ENCODE results near the gene PSAPL1. TPM values are rescaled to one million over a fixed set of nuclear protein-coding genes. Genes with fewer than 3 reads are reported as not detected.

PSAPL1 gene
- total and polyA plus RNA-seq, 5 donors from 2014 or later: not detected

DNA sequence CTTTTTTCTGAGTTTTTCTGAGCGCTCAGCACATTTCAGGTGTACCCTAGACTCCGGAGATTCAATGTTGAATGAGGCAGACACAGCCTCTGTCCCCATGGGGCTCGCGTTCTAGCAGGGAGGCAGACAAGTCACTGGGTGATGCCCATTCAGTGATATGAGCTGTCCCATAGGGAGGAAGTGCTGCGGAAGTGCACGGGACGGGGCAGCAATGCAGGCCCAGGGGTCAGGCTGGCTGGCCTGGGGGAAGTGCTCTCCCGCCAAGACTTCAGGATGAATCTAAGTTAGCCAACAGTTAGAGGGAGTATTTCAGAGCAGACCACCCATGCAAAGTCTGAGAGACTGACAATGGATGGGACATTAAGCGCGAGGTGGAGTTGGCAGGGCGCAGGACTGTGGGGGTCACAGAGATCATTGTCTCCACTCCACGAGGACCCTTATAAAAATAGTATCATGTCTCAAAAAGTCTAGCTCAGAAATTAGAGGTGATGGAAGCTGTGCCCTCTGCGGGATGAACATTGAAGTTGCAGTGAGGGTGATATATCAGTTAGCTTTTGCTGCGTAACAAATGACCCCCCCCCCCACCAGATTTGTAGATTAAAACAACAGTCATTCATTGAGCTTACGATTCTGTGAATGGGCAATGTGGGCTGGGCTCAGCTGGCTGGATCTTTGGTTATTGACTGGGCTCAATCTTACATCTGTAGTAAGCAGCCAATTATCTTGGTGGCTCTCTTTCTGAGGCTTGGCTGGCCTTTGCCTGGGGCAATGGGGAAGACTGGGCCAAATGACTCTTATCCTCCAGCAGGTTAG is 16.4 kb downstream of the PSAPL1 start:
- ATAC-seq (ENCODE audit: low read depth in 2 of 2): no peak
- DNase-seq: no peak
- H3K36me3 Mint-ChIP-seq: no peaks in the 10 kb centered on the region
- no peak overlapping the region for H3K27ac Mint-ChIP-seq
- peaks cover 0 to 3% of the 10 kb centered on the region in 2 experiments for H3K9me3 ChIP-seq (ENCODE audit: control insufficient read depth in 2 of 2, low read length in 2 of 2)
- no peaks in the 10 kb centered on the region for H3K36me3 ChIP-seq (ENCODE audit: control insufficient read depth, insufficient read depth, low read length)
- H3K27ac ChIP-seq (ENCODE audit: insufficient read depth, low read length, poor library complexity, severe bottlenecking): no peak overlapping the region
- H3K4me1 ChIP-seq (ENCODE audit: control insufficient read depth, insufficient read depth, low read length, poor library complexity, severe bottlenecking): no peaks in the 10 kb centered on the region
- peaks cover 0 to 4% (median 2%) of the 10 kb centered on the region in 7 donors for H3K9me3 Mint-ChIP-seq
- H3K4me3 Mint-ChIP-seq: no peak overlapping the region
- H3K27me3 ChIP-seq (ENCODE audit: control insufficient read depth, insufficient read depth, low read length): no peaks in the 10 kb centered on the region
- H3K4me3 ChIP-seq (ENCODE audit: low read depth, low read length): no peak overlapping the region
- peaks cover 6% of the 10 kb centered on the region for H3K27me3 Mint-ChIP-seq
- H3K4me1 Mint-ChIP-seq: no peaks in the 10 kb centered on the region

GRCh38 chr4:7417639-7418038 is 17.1 kb downstream of the PSAPL1 start:
- H3K4me1 Mint-ChIP-seq: no peaks in the 10 kb centered on the region
- H3K27ac ChIP-seq (ENCODE audit: insufficient read depth, low read length, poor library complexity, severe bottlenecking): no peak overlapping the region
- H3K36me3 Mint-ChIP-seq: no peaks in the 10 kb centered on the region
- H3K9me3 Mint-ChIP-seq: peaks cover 0 to 4% (median 2%) of the 10 kb centered on the region in 7 donors
- H3K36me3 ChIP-seq (ENCODE audit: control insufficient read depth, insufficient read depth, low read length): no peaks in the 10 kb centered on the region
- no peak for ATAC-seq (ENCODE audit: low read depth in 2 of 2)
- no peak overlapping the region for H3K4me3 ChIP-seq (ENCODE audit: low read depth, low read length)
- no peak overlapping the region for H3K4me3 Mint-ChIP-seq
- H3K27me3 ChIP-seq (ENCODE audit: control insufficient read depth, insufficient read depth, low read length): no peaks in the 10 kb centered on the region
- H3K27ac Mint-ChIP-seq: no peak overlapping the region
- peaks cover 7% of the 10 kb centered on the region for H3K27me3 Mint-ChIP-seq
- DNase-seq: no peak
- peaks cover 0 to 3% of the 10 kb centered on the region in 2 experiments for H3K9me3 ChIP-seq (ENCODE audit: control insufficient read depth in 2 of 2, low read length in 2 of 2)
- no peaks in the 10 kb centered on the region for H3K4me1 ChIP-seq (ENCODE audit: control insufficient read depth, insufficient read depth, low read length, poor library complexity, severe bottlenecking)

DNA sequence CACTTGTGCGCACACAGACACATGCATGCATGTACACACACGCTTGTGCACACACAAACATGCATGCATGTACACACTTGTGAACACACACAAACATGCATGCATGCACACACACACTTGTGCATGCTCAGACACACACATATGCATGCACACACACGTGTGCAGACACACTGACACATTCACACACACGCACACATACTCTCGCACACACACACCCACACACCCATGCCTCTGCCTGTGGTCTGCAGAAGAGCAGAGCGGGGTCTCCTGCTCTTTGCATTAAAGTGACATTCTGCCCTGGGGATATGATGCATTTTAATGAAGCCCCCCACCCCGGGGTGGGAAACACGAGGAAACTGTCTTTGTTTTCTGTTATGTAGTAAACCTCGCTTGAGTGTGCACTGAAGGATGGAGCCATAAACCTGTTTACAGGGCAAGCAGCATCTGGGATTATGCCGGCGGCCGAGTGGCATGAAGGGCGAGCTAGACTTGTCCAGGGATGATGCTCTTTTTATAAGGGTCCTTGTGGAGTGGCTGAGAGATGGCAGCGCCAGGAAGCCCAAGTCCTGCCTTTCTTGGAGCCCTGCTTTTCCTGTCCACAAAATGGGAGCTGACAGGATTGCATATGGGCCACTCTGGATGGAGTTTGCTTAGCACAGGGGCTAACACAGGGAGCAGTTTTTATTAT is 17.8 kb downstream of the PSAPL1 start:
- H3K27ac Mint-ChIP-seq: no peak overlapping the region
- no peak for DNase-seq
- H3K36me3 ChIP-seq (ENCODE audit: control insufficient read depth, insufficient read depth, low read length): no peaks in the 10 kb centered on the region
- ATAC-seq (ENCODE audit: low read depth in 2 of 2): no peak
- no peaks in the 10 kb centered on the region for H3K4me1 Mint-ChIP-seq
- H3K36me3 Mint-ChIP-seq: no peaks in the 10 kb centered on the region
- no peak overlapping the region for H3K4me3 ChIP-seq (ENCODE audit: low read depth, low read length)
- H3K9me3 Mint-ChIP-seq: peaks cover 0 to 4% (median 2%) of the 10 kb centered on the region in 7 donors
- peaks cover 0 to 3% of the 10 kb centered on the region in 2 experiments for H3K9me3 ChIP-seq (ENCODE audit: control insufficient read depth in 2 of 2, low read length in 2 of 2)
- H3K27me3 ChIP-seq (ENCODE audit: control insufficient read depth, insufficient read depth, low read length): no peaks in the 10 kb centered on the region
- no peak overlapping the region for H3K27ac ChIP-seq (ENCODE audit: insufficient read depth, low read length, poor library complexity, severe bottlenecking)
- no peak overlapping the region for H3K4me3 Mint-ChIP-seq
- H3K27me3 Mint-ChIP-seq: peaks cover 7% of the 10 kb centered on the region
- H3K4me1 ChIP-seq (ENCODE audit: control insufficient read depth, insufficient read depth, low read length, poor library complexity, severe bottlenecking): no peaks in the 10 kb centered on the region

DNA sequence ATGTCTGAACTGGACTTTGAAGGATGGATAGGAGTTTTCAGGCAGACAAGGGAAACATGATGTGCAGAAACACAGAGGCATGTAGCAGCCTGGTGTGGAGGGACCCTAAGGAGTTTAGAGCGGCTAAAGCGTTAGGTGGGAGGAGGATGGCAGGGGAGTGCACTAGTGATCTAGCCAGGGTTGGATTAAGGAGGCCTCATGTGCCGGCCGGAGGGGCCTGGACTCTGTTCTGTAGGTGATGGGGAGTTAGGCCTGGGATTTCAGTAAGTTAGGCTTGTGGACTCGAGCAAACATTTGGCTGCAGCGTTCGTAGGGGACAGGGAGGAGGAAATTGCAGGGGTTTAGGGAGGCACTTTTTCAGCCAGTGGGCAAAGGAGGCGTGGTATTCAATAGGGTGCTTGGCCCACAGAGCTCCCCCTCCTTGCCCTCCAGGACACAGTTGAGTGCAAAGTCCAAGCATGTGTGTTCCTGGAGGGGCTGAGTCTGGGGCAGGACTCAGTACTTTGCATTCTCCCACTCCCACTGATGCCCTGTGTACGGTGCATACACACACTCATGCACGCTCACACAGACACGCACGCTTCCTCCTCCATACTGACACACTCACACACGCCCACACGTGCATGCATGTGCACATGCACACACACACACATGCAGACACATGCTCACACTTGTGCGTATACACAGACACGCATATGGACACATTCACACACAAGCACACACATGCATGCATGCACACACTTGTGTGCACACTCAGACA is 18.6 kb downstream of the PSAPL1 start:
- H3K27me3 Mint-ChIP-seq: peaks cover 7% of the 10 kb centered on the region
- H3K4me3 Mint-ChIP-seq: no peak overlapping the region
- H3K27me3 ChIP-seq (ENCODE audit: control insufficient read depth, insufficient read depth, low read length): no peaks in the 10 kb centered on the region
- H3K9me3 Mint-ChIP-seq: peaks cover 0 to 4% (median 2%) of the 10 kb centered on the region in 7 donors
- H3K9me3 ChIP-seq (ENCODE audit: control insufficient read depth in 2 of 2, low read length in 2 of 2): peaks cover 0 to 3% of the 10 kb centered on the region in 2 experiments
- H3K36me3 Mint-ChIP-seq: peaks cover 3% of the 10 kb centered on the region
- ATAC-seq (ENCODE audit: low read depth in 2 of 2) (no peak), DNase-seq (no peak)
- no peaks in the 10 kb centered on the region for H3K4me1 Mint-ChIP-seq
- no peaks in the 10 kb centered on the region for H3K36me3 ChIP-seq (ENCODE audit: control insufficient read depth, insufficient read depth, low read length)
- H3K27ac Mint-ChIP-seq: no peak overlapping the region
- H3K4me1 ChIP-seq (ENCODE audit: control insufficient read depth, insufficient read depth, low read length, poor library complexity, severe bottlenecking): no peaks in the 10 kb centered on the region
- no peak overlapping the region for H3K27ac ChIP-seq (ENCODE audit: insufficient read depth, low read length, poor library complexity, severe bottlenecking)
- no peak overlapping the region for H3K4me3 ChIP-seq (ENCODE audit: low read depth, low read length)

DNA sequence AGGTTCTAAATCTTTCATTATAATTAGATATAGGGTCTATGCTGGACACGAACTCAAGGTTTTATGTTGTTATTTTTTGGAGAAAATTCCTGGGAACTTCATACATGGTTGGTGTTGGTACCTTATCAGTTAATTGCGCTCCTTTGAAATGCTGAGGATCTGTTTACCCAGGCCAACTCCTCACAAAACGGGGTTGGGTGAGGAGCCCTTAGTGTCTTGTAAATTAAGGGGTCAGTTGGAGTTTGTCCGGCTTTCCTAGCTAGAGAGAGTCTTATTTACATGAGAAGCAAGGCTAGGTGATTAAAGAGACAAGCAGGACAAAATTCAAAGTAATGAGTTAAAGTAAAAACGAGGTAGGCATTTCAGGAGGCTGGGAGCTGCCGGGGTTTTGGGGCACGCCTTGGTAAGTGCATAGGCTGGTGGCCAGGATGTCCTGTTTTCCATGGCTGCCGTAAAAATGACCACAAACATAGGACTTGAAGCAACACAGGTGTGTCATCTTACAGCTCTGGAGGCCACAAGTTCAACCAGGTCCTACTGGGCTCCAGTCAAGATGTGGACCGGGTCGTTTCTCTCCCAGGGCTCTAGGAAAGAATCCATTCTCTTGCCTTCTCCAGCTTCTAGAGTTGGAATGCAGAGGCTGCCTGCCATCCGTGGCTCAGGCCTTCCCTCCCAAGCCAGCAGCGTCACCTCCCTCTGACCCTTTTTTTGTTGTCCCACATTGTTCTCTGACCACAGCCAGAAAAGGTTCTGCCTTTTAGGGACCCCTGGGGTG is 19.8 kb downstream of the PSAPL1 start:
- peaks cover 7% of the 10 kb centered on the region for H3K27me3 Mint-ChIP-seq
- H3K9me3 Mint-ChIP-seq: peaks cover 0 to 8% (median 2%) of the 10 kb centered on the region in 7 donors
- Histone ChIP-seq H3K27me3 (ENCODE audit: control insufficient read depth, insufficient read depth, low read length) (no peaks in the 10 kb centered on the region), H3K27ac (ENCODE audit: insufficient read depth, low read length, poor library complexity, severe bottlenecking) (no peak overlapping the region), H3K9me3 (ENCODE audit: control insufficient read depth in 2 of 2, low read length in 2 of 2) (peaks cover 0 to 3% of the 10 kb centered on the region in 2 experiments), H3K36me3 (ENCODE audit: control insufficient read depth, insufficient read depth, low read length) (no peaks in the 10 kb centered on the region), H3K4me3 (ENCODE audit: low read depth, low read length) (no peak overlapping the region), H3K4me1 (ENCODE audit: control insufficient read depth, insufficient read depth, low read length, poor library complexity, severe bottlenecking) (no peaks in the 10 kb centered on the region)
- no peaks in the 10 kb centered on the region for H3K4me1 Mint-ChIP-seq
- H3K36me3 Mint-ChIP-seq: peaks cover 3% of the 10 kb centered on the region
- ATAC-seq (ENCODE audit: low read depth in 2 of 2) (no peak), DNase-seq (no peak)
- no peak overlapping the region for H3K27ac Mint-ChIP-seq
- H3K4me3 Mint-ChIP-seq: no peak overlapping the region

- peaks cover 2 to 3% of the 10 kb centered on the region in 2 experiments for H3K9me3 ChIP-seq (ENCODE audit: control insufficient read depth in 2 of 2, low read length in 2 of 2)
- H3K36me3 ChIP-seq (ENCODE audit: control insufficient read depth, insufficient read depth, low read length): no peaks in the 10 kb centered on the region
- Mint-ChIP-seq H3K36me3 (peaks cover 3% of the 10 kb centered on the region), H3K4me1 (no peaks in the 10 kb centered on the region), H3K27ac (no peak overlapping the region), H3K4me3 (no peak overlapping the region), H3K9me3 (peaks cover 0 to 12% (median 2%) of the 10 kb centered on the region in 7 donors), H3K27me3 (peaks cover 7% of the 10 kb centered on the region)
- no peak for ATAC-seq (ENCODE audit: low read depth in 2 of 2)
- no peak overlapping the region for H3K4me3 ChIP-seq (ENCODE audit: low read depth, low read length)
- no peak overlapping the region for H3K27ac ChIP-seq (ENCODE audit: insufficient read depth, low read length, poor library complexity, severe bottlenecking)
- no peak for DNase-seq
- no peaks in the 10 kb centered on the region for H3K4me1 ChIP-seq (ENCODE audit: control insufficient read depth, insufficient read depth, low read length, poor library complexity, severe bottlenecking)
- no peaks in the 10 kb centered on the region for H3K27me3 ChIP-seq (ENCODE audit: control insufficient read depth, insufficient read depth, low read length)
Observed at GRCh38 chr4:7414046-7414445, 20.7 kb downstream of the PSAPL1 start.

DNA sequence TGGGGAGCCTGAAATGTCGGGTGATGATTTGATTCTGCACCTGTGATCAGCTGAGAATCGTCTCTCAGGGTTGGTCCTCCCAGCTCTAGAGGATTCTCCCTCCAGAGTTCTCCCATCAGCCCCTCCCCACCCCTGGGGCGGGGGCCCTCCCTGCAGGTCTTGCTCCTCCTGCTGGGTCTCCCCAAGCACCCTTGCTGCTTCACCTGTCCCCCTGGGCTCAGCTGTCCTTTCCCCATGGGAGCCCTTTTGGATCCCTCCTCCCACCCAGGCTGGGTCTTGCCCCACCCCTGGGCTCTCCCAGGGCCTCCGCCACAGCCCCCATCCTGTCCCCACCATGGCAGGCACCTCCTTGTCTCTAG is 22.2 kb downstream of the PSAPL1 start:
- Mint-ChIP-seq H3K4me1 (no peaks in the 10 kb centered on the region), H3K9me3 (peaks cover 0 to 24% (median 5%) of the 10 kb centered on the region in 7 donors), H3K27ac (no peak overlapping the region), H3K27me3 (peaks cover 11% of the 10 kb centered on the region), H3K36me3 (peaks cover 3% of the 10 kb centered on the region), H3K4me3 (no peak overlapping the region)
- Histone ChIP-seq H3K27ac (ENCODE audit: insufficient read depth, low read length, poor library complexity, severe bottlenecking) (no peak overlapping the region), H3K4me1 (ENCODE audit: control insufficient read depth, insufficient read depth, low read length, poor library complexity, severe bottlenecking) (no peaks in the 10 kb centered on the region), H3K27me3 (ENCODE audit: control insufficient read depth, insufficient read depth, low read length) (no peaks in the 10 kb centered on the region), H3K9me3 (ENCODE audit: control insufficient read depth in 2 of 2, low read length in 2 of 2) (peaks cover 2 to 4% of the 10 kb centered on the region in 2 experiments), H3K4me3 (ENCODE audit: low read depth, low read length) (no peak overlapping the region), H3K36me3 (ENCODE audit: control insufficient read depth, insufficient read depth, low read length) (no peaks in the 10 kb centered on the region)
- DNase-seq (no peak), ATAC-seq (ENCODE audit: low read depth in 2 of 2) (no peak)

Data from CD4-positive, CD25-positive, alpha-beta regulatory T cell (primary cell).